NCI-H510A treated with DMSO at 0.1 percent for 48 hours (cell line): ENCODE results near the gene COMT.

ENCODE experiments used
- DNase-seq: peaks from one replicate; lab custom pipeline; 2025; lab: John Stamatoyannopoulos, UW

COMT gene

DNA sequence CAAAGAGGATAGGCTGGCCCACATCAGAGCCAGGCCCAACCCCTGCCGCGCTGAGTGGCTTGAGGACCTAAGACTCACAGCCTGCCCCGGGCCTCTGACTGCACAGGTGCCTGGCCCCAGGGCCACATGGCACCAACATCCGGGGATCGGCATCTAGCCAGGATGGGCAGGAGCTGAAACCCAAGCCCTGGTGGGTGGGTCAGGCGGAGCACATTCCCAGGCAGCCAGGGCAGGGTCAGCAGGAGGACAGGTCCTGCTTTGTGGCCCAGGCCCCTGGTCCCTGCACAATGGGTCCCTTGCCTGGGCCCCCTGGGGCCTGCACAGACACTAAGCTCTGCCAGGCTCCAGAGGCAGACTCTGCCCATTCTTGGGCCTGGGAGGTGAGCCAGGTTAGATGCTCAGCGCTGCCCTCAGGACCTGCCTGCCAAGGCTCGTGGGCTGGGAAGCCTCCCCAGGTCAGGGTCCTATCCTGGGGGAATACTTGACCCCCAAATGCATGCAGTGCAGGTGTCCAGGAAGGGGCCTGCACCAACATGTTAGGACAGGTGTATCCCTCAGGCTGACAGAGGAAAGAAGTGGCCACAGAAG is 41.5 kb downstream of the COMT start:
- no peak for DNase-seq

DNA sequence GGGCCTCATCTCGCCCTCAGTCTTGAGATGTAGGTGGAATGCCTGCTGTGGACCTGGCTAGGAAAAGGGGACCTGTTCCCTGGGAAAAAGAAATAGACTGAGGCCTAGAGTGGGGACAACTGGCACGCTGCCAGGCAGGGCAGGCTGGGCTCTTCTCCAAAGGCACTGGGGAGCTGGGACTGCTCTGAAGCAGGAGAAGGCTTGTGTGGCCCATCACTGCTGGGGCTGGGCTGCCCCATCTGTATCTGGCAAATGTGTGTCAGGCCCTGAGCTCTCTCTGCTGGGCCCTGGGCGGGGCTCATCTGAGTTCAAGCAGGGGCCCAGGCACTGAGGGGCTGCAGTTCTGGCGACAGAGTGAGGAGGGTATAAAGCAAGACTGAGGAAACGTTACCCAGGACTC is 42.2 kb downstream of the COMT start:
- no peak for DNase-seq

GRCh38 chr22:19984201-19984753 is 42.7 kb downstream of the COMT start:
- no peak for DNase-seq

- no peak for DNase-seq
Measured at GRCh38 chr22:19984851-19985811, 43.6 kb downstream of the COMT start.

DNA sequence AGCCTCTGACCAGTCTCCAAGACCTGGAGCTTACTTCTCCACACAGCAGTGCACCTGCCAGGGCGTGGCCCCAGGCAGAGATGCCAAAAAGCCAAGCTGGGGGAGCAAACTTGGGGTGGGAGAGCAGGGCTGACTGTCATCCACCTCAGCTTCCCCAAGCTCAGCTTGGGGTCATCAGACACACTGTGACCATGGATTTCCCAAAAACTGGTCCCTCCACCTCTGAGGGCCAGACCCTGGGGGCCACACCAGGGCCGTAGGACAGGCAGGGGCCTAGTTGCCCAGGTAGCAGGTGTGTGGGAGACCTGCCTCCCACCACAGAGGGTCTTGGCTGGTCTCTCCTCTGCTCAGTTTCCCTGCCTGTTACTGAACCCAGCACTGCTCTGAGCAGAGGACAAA is 44.4 kb downstream of the COMT start:
- DNase-seq = no peak

DNA sequence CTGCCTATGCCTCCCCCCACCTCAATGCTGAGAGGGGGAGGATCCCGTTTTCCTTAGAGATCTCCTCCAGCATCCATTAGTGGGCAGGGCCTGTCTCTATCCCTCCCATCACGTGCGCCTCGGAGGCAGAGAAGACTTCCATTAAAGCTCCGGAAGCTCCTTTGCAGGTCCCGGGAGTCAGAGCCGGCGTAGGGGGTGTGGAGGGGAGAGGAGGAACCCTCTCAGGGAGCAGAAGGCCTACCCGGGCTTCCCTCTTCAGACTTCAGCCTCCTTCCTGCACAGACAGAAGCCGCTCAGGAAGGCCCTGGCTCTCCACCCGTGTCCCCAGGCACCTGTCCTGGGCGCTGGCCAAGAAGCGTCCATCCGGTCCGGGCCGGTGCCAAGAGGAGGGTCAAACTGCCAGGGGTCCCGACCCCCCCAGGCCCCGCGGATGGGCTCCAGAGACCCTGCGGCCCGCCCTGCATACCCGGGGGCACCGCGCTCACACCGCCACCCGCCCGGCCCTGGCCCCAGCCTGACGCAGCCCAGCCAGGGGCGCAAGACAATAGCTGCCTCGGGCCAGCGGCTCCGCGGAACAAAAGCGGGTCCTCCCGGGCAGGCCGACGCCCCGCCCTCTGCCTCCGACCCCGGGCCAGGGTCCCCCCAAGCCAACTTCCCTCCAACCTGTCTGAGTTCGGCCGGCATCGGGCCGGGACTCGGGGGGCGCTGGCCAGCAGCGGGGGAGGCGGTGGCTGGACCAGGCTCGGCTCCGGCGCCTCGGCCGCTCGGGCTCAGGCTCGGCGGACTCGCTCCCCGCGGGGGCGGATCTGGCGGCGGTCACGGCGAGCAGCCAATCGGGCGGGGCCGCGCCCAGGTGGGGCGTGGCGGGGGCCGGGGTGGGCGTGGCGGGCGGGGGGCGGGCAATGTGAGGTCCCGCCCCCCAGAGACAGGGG is 45.1 kb downstream of the COMT start:
- DNase-seq = peak; percentile 44

- DNase-seq = no peak
Measured at GRCh38 chr22:19987394-19988306, 46.1 kb downstream of the COMT start.

DNA sequence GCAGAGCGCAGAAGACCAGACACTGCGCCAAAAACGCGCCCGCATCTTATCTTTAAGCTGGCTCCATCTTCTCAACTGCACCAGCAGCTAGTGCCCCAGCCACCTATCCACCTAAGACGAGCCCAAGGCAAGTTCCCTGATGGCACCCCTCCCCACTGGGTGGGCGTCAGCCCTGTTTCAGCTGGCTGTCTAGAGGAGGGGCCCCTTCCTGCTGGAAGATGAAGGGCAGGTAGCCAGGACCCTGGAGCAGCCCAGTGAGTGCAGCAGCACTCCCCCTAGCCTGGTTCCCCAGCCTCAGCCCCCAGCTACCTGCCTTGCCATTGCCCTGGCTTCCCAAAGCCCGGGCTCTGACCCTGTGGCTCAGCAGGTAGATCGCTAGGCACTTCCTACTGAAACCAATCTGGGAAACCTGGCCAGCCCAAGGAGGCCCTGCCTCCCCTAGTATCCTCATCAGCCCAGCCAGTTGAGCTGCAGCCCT is 46.8 kb downstream of the COMT start:
- no peak for DNase-seq

DNA sequence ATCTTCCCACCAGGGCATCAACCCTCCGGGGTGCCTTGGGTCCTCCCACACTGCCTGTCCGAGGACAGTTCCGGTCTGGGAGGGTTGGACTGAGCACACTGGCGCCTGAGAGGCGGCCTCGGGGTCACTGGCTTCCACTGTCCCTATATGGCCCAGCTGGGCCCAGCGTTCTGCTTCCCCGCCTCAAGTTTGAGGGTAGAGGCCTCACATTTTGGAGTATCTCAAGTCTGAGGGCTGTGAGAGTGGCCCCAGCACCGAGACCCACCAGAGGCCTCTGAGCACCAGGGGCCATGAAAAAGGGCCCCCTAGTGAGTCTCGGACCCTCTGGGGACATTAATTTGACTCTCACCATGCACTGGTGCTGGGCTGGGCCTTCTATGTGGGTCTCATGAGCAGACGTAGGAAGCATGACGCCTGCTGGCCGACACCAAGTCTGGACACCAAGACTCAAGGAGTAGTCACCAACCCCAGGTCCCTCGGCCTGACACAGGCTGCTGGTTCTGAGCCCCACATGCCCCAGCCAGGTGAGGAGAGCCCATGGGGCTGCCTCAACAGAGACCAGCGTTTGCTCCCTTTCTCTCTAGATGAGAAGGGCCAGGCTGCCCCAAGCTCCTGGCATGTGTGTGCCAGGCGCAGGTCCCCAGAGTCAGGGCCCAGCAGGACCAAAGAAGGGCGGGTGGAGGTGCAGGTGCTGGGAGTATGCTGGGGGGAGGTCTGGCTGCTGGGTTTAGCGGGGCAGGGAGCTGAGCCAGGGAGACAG is 47.6 kb downstream of the COMT start:
- no peak for DNase-seq

- DNase-seq = no peak
Measured at GRCh38 chr22:19989725-19990067, 48.1 kb downstream of the COMT start.

DNA sequence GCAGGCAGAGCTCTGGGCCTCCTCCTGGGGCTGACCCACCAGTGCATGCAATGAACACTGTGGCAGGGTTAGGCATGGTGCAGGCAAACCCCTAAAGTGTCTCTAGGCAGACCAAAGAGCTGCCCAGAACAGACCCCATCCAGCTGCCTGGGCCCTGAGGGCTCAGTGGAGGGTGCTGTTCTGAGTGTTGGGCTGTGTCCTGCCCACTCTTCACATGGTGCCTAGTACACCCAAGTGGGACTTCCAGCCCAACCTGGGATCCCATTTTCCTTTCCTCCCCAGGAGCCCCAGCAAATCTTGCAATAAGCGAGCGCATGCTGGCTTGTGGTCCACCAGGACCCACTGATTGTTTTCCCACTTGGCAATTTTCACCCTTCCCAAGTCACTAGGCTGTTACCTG is 48.6 kb downstream of the COMT start:
- no peak for DNase-seq

DNA sequence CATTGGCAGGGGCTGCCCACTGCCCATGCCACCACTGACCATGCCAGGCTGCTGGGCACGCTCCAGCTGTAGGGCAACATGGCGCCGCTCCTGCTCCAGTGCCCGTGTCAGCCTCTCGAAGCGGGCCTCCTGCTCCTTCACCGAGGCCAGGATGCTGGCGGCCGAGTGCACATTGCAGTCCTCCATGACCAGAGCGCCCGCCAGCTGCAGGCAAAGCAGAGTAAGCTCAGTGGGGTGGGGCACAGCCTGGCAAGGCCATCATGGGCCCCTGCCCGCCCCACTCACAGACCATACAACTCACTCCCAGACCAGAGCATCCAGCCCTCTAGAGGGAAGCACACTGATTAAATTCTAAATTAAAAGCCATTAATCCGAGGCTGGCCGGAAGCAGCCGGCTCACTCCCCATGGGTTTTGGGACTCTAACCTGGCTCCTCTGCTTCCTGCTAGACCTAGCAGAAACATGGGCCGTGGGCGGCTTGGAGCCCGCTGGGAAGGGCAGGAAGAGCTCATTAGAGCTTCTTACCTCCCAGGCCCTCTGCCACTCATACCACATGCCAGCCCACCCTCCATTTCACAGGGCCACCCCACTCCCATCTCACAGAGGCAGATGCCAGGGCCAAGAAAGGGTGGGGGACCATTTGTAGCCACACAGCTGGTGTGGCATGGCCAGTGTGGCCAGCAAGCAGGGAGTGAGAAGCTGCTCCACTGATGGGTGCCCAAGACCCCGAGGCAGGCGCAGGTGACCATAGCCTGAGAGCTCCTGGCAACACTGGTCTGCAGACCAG is 49.2 kb downstream of the COMT start:
- no peak for DNase-seq

DNA sequence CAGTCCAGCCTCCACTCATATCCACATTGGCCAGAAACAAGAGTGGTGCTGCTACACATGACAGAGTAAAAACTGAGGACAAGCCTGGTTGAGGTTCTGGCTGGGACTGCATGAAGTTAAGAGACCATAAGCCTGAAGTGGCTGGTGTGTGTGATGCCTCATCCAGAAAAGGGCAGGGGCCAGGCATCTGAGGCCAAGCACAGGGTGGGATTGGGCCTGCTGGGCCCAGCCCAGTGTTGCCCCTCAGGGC is 49.7 kb downstream of the COMT start:
- no peak for DNase-seq

DNA sequence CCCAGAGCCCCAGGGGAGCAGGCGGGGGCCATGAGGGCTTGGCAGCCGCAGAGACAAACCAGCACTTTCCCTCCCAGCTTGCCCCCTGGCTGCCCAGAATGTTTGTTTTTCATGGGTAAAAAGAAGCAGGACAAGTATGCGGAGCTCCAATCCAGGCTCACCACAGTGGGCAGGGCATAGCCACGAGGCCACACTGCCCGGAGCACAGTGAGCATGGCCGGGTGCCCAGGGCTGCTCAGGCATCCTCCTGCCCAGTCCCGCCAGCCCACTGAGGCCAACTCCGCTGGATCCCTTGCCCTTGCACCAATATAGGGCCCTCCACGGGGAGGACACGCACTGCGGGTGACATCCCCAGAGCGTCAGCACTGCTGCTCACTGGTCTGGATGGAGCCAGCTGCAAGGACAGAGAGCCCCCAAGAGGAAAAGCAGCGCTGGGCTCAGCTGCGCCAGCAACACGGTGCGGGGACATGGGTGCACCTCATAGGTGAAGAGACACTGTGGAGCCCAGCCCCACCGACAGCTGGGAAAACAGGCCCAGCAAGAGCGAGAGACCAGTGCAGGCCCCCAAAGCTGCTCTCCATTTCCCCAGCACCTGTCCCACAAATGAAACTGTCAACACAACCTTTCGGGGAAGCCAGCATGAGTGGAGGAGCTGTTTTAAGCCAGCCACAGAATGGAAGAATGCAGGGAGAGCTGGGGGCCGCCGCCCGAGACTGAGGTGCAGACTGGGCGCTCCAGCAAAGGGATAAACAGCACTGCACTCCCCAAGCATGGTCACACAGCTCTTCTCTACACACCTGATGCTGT is 50.3 kb downstream of the COMT start:
- DNase-seq = no peak

DNA sequence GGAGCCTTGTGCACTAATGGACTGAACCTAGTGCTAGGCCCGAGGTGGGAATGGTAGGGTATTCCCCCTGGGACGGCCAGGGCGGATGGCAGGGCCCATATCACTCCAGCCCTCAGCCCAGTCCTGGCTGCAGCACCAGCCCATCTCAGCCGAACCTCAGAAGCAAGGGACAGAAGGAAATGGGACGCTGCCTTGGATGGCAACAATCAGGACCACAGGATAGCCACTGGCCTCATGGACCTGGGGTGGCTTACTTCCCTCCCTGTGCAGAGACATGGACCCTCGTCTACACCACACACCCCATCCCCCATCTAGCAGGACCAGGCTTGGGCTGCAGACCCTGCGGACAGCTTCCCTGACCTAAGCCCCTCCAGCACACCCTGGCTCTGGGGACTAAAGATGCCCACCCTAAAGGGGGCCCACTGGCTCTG is 50.9 kb downstream of the COMT start:
- DNase-seq = no peak

- DNase-seq = no peak
Measured at GRCh38 chr22:19992921-19993355, 51.4 kb downstream of the COMT start.

GRCh38 chr22:19993926-19994325 is 52.4 kb downstream of the COMT start:
- no peak for DNase-seq

GRCh38 chr22:19994851-19995610 is 53.5 kb downstream of the COMT start:
- no peak for DNase-seq
